NCI-H1092 (cell line): ENCODE measurements around the gene GGN.
"Not testable (repeated sequence)": the region's sequence is repeated elsewhere in the genome, so short reads cannot be mapped to it uniquely, and the experiment has no call there.

Experiments
- DNase-seq: peaks from one replicate; lab custom pipeline; 2025; lab: John Stamatoyannopoulos, UW

GGN gene

DNA sequence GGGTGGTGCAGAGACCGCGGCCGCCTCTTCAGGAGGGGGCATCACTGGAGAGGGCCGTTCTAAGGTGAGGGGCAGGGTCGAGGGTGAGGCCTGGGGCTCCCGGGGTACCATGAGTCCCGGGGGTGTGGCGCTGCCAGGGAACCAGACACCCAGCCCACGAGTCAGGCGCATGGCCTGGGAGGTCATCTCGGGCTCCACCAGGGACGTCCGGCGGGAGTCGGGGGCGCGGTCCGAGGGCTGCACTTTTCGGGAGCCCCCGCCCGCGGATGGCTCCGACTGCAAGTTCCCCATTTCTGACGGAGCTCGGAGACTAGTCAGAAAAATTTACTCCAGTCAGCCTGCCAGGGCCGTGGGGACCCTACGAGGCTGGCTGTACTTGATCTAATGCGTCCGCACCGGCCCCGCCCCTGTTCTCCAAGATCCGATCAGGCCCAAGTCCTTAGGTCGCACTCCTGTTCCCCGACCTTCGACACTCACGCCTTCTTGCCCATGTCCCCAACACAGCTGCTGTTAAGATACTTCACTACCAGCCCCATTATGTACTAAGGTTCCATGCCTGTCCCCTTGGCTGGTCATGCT is 774 bp downstream of the GGN start:
- no peak for DNase-seq

DNA sequence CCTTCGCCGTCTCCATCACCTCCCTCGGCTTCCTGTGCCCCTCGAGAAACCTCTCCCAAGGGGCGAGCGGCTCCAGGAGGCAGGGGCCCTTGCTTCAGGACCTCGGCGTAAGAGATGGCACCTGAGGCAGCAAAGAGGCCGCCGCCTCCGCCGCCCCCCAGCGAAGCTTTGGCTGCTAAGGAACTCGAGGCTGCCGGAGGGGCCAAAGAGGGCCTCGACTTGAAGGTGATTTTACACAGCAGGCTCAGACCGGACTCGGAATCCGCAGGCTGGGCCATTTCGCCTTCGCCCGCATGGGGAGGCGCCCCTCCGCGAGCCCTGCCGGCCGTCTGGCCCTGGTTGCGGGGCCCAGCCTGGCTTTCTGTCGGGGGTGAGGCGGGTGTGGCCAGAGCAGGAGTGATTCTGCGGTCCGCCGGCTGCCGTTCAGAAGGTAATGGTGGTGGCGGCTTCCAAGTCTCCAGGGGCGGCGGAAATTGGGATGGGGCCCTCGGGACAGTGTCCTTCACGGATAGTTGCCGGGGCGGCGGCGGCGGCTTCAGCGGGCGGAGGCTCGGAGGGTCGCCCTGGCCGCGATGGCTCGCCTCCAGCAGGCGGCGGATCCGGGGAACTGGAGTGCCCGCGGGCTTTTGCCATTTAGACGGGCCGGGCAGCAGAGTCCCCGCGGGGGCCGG is 1.4 kb downstream of the GGN start:
- DNase-seq, result no peak

- DNase-seq, result no peak
Measured at GRCh38 chr19:38385804-38386257, 2.0 kb downstream of the GGN start.

DNA sequence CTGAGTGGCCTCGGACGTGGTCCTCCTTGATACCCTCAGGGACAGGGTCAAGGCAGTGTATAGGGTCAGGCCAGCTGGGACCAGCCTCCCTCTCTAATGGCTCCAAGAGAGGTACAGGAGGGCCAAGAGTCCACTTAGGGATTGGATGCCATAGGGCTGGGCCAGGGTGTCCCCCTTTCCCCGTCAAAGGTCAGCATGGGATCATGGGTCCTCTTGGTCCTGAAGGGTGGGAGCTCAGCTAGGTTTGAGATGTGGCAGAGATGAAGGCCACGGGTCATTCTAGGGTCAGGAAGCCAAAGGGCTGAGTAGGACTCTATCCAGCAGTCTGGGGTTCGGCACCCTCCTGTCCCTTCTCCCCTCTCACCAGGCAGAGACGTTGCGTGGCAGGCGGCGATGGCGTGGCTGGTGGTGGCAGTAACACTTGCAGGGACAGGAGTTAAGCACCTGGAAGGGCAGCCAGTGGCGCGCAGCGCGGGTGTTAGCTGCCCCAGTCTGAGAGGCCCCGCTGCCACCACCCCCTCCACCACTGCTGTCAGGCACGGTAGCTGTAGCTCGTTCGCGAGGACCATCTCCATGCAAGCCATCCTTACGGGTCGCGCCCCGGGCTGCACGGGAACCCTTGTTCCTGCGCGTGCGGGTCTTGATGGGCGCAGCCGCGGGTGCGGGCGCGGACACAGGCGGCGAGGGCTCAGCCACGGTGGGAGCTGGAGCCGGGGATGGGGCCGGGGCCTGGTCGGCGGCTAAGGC is 2.6 kb downstream of the GGN start:
- DNase-seq, result no peak

GRCh38 chr19:38384209-38385027 is 3.4 kb downstream of the GGN start:
- DNase-seq, result no peak

GRCh38 chr19:38383743-38384142 is 4.1 kb downstream of the GGN start:
- no peak for DNase-seq

DNA sequence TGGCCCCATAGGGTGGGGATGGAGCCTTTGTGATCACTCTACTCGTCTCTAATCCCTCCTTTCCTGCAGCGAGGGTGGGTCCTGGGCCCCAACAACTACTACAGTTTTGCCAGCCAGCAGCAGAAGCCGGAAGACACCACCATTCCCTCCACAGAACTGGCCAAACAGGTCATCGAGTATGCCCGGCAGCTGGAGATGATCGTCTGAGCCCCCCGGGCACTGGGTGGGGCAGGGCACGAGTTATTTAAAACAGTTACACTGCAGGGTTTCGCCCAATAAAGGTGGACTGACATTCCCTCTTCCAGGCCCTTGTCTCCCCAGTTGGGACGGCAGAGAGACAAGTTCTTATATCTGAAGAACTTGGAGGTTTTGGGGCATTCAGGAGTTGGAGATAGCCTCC is 4.7 kb downstream of the GGN start:
- DNase-seq, result no peak

GRCh38 chr19:38381138-38381537 is 6.7 kb downstream of the GGN start:
- DNase-seq, result no peak

- DNase-seq, result no peak
Measured at GRCh38 chr19:38378866-38379265, 9.0 kb downstream of the GGN start.

- no peak for DNase-seq
Measured at GRCh38 chr19:38377052-38377451, 10.8 kb downstream of the GGN start.

GRCh38 chr19:38376576-38376975 is 11.3 kb downstream of the GGN start:
- no peak for DNase-seq

DNA sequence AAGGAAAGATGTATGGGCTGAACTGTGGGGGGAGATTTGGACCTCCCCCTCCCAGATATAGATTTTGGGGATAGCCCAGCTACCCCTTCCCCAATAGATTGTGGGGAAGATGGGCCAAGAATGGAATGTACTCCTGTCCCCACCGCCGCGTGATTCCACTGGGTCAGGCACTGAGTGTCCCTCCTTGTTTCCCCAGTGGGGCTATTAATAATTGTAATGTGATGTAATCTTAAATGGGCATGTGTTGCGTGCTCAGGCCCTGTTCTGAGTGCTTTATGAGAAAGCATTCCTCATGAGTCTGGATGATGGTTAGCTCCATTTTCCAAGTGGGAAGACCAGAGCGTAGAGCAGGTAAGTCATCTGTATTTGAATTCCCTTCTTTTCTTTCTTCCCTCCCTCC is 12.1 kb downstream of the GGN start:
- DNase-seq, result no peak

DNA sequence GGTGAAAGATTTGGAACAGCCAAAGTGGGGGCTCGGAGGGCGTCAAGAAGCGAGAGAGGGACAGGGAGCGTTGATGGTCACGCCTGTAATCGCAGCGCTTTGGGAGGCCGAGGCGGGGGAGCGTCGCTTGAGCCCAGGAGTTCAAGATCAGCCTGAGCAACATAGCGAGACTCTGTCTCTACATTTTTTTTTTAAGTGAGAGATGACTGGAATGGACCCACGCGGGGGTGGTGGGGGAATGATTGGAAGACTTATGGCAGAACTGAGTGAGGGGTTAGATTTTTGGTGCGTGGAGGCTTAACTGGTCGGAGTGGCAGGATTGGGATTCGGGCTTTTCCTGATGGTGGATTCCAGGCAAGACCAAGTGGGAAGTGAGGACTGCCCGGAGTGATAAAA is 12.7 kb downstream of the GGN start:
- DNase-seq, result no peak

DNA sequence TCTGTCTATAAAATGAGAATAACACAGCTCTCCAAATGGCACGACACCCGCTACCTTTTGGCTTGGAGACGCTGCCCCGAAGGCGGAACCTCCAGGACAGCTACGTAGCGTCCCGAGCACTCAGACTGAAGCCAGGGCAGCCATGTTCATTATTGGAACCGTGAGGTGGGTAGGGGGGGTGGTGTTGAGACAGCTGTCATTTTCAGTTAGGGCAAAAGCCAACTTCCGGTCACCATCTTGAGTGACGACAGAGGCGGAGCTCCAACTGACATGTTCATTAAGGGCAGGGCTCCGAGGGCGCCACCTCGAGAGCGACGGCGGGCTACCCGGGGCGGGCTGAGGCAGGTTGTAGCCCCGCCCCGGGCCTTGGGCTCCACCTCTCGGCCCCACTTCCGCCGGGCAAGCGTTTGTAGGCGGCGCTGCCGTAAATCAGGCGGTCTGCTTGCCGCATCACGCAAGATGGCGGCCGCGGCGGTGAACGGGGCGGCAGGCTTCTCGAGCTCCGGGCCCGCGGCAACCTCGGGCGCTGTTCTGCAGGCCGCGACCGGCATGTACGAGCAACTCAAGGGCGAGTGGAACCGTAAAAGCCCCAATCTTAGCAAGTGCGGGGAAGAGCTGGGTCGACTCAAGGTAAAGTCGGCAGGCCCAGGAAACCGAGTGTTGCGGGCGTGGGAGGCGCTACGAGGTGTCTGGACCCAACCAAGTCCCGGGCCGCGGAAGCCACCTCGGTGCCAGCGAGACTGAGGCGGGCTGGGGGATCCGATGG is 13.3 kb downstream of the GGN start, which contains the start of gene PSMD8:
TSS of gene PSMD8 (plus strand) at position 240 of the 766 bp plus-strand sequence. CDS start at position 271, 31 bp downstream.
- DNase-seq, result peak; percentile 96

DNA sequence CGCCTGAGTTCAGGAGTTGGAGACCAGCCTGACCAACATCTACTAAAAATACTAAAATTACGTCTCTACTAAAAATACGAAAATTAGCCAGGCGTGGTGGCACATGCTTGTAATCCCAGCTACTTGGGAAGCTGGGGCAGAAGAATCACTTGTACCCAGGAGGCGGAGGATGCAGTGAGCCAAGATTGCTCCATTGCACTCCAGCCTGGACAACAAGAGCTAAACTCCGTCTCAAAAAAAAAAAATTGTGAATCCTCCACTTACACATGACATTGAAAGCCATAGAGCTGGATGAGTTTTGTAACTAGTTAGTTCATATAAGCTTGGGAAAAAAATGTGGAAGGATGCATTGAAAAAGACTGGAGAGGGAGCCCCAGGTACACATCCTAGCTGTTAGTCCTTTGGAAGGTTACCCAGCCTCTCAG is 13.9 kb downstream of the GGN start:
- no peak for DNase-seq

DNA sequence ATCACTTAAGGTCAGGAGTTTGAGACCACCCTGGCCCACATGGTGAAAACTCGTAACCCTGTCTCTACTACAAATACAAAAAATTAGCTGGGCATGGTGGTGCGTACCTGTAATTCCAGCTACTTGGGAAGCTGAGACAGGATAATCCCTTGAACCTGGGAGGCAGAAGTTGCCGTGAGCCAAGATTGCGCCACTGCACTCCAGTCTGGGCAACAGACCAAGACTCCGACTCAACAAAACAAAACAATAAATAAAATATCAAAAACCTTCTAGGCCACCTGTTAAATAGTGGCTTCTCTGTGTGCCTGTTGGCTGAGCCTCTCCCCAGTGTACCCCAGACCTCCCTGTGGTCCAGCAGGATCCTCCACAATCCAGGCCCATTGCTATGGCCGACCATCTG is 16.8 kb downstream of the GGN start:
- DNase-seq, result no peak

GRCh38 chr19:38370299-38370698 is 17.5 kb downstream of the GGN start:
- DNase-seq, result no peak

- DNase-seq, result no peak
Measured at GRCh38 chr19:38369584-38369983, 18.2 kb downstream of the GGN start.

- DNase-seq, result no peak
Measured at GRCh38 chr19:38367041-38367440, 20.8 kb downstream of the GGN start.

DNA sequence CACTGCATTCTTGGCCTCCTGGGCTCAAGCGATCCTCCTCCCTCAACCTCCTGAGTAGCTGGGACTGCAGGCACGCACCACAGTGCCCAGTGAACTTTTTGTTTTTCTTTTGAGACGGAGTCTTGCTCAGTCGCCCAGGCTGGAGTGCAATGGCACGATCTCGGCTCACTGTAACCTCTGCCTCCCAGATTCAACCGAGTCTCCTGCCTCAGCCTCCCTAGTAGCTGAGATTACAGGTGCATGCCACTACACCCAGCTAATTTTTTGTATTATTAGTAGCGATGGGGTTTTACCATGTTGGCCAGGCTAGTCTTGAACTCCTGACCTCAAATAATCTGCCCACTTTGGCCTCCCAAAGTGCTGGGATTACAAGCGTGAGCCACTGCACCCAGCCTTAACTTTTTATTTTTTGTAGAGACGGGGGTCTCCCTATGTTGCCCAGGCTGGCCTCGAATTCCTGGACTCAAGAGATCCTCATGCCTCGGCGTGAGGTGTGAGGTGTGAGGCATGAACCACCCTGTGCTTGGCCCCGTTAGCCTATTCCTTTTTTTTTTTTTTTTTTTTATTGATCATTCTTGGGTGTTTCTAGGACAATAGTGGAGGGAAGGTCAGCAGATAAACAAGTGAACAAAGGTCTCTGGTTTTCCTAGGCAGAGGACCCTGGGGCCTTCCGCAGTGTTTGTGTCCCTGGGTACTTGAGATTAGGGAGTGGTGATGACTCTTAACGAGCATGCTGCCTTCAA is 24.7 kb downstream of the GGN start:
- DNase-seq, result not testable (repeated sequence)
